WTC11 (cell line): ENCODE data around the gene PAEP. TPM values are rescaled to one million over a fixed set of nuclear protein-coding genes. Genes with fewer than 3 reads are reported as not detected.

Experiments
- ATAC-seq: fragments of 200-7000 bp; cut with Tn5 transposase; 2 replicates; pipeline ENCODE4 v1.10.0; 2021; ENCODE audit warnings: mild to moderate bottlenecking, moderate library complexity
- CTCF ChIA-PET: fragments of 300-600 bp; sonication (Branson Sonifier 250); formaldehyde crosslinking; loops from one replicate; lab custom pipeline; 2021; ENCODE audit warnings: antibody characterized with exemption; lab: Charles Lee
- POLR2A ChIA-PET: fragments of 350-600 bp; sonication (Branson Sonifier 250); formaldehyde crosslinking; loops from one replicate; lab custom pipeline; 2021; ENCODE audit warnings: antibody characterized with exemption; lab: Charles Lee
- DNase-seq: peaks from one replicate; pipeline ENCODE4 v3.0.0; 2021; ENCODE audit warnings: low spot score
- H3K27ac Mint-ChIP-seq: 2 replicates; pipeline ENCODE4 v1.8.0; 2021; ENCODE audit warnings: mixed read lengths
- H3K27me3 Mint-ChIP-seq: 2 replicates; pipeline ENCODE4 v1.8.0; 2021; ENCODE audit warnings: low read depth, mild to moderate bottlenecking, moderate library complexity, mixed read lengths
- H3K36me3 Mint-ChIP-seq: 2 replicates; pipeline ENCODE4 v1.8.0; 2021; ENCODE audit warnings: mixed read lengths
- H3K4me1 Mint-ChIP-seq: 2 replicates; pipeline ENCODE4 v1.8.0; 2022; ENCODE audit warnings: mixed read lengths
- H3K4me3 Mint-ChIP-seq: 2 replicates; pipeline ENCODE4 v1.8.0; 2021; ENCODE audit warnings: mild to moderate bottlenecking, moderate library complexity, mixed read lengths
- H3K9me3 Mint-ChIP-seq: 2 replicates; pipeline ENCODE4 v1.8.0; 2021; ENCODE audit warnings: mixed read lengths
- ATF1 ChIP-seq: sonication (generic); formaldehyde crosslinking; IDR thresholded peaks from 2 replicates; pipeline ENCODE4 v1.8.1; 2023; ENCODE audit warnings: mild to moderate bottlenecking, moderate library complexity, missing genetic modification reagents
- CREB1 ChIP-seq: sonication (generic); formaldehyde crosslinking; IDR thresholded peaks from 2 replicates; pipeline ENCODE4 v1.8.0; 2023; ENCODE audit warnings: mild to moderate bottlenecking, missing genetic modification reagents
- FOXJ3 ChIP-seq: sonication (generic); formaldehyde crosslinking; IDR thresholded peaks from 2 replicates; pipeline ENCODE4 v1.9.0; 2021; ENCODE audit warnings: missing genetic modification reagents, mild to moderate bottlenecking, borderline replicate concordance
- KAT7 ChIP-seq: sonication (generic); formaldehyde crosslinking; IDR thresholded peaks from 2 replicates; pipeline ENCODE4 v1.8.1; 2023; ENCODE audit warnings: missing genetic modification reagents, mild to moderate bottlenecking, borderline replicate concordance
- SMAD4 ChIP-seq: sonication (generic); formaldehyde crosslinking; IDR thresholded peaks from 2 replicates; pipeline ENCODE4 v1.8.0; 2022; ENCODE audit warnings: mild to moderate bottlenecking, missing genetic modification reagents
- ZNF138 ChIP-seq: sonication (generic); formaldehyde crosslinking; conservative IDR thresholded peaks from 2 replicates; pipeline ENCODE4 v1.8.1; 2022; ENCODE audit warnings: mild to moderate bottlenecking, moderate library complexity, missing genetic modification reagents
- total RNA-seq: library from RNA; stranded (reverse); gene quantifications from 3 replicates; pipeline ENCODE4 v1.2.3, GENCODE V29; 2021
- TF ChIP-seq, protein P1 (sequence below): sonication (generic); formaldehyde crosslinking; IDR thresholded peaks from 2 replicates; pipeline ENCODE4 v1.8.1; 2022; ENCODE audit warnings: low read depth, mild to moderate bottlenecking, moderate library complexity, missing genetic modification reagents, borderline replicate concordance
- TF ChIP-seq, protein P2 (sequence below): sonication (generic); formaldehyde crosslinking; IDR thresholded peaks from 2 replicates; pipeline ENCODE4 v1.8.1; 2023; ENCODE audit warnings: mild to moderate bottlenecking, missing genetic modification reagents
- TF ChIP-seq, protein P3 (sequence below): sonication (generic); formaldehyde crosslinking; IDR thresholded peaks from 2 replicates; pipeline ENCODE4 v1.8.1; 2023; ENCODE audit warnings: mild to moderate bottlenecking, missing genetic modification reagents, borderline replicate concordance
- TF ChIP-seq, protein P4 (sequence below): sonication (generic); formaldehyde crosslinking; IDR thresholded peaks from 2 replicates; pipeline ENCODE4 v1.8.0; 2022; ENCODE audit warnings: mild to moderate bottlenecking, missing genetic modification reagents
- TF ChIP-seq, protein P5 (sequence below): fragments of 200-600 bp; IDR thresholded peaks from 2 replicates; pipeline ENCODE4 v1.8.0; 2022; ENCODE audit warnings: antibody characterized with exemption
- TF ChIP-seq, protein P6 (sequence below): sonication (generic); formaldehyde crosslinking; IDR thresholded peaks from 2 replicates; pipeline ENCODE4 v1.8.1; 2023; ENCODE audit warnings: mild to moderate bottlenecking, missing genetic modification reagents
- TF ChIP-seq, protein P7 (sequence below): sonication (generic); formaldehyde crosslinking; IDR thresholded peaks from 2 replicates; pipeline ENCODE4 v1.8.1; 2022; ENCODE audit warnings: missing genetic modification reagents, borderline replicate concordance
- TF ChIP-seq, protein P8 (sequence below): sonication (generic); formaldehyde crosslinking; IDR thresholded peaks from 2 replicates; pipeline ENCODE4 v1.8.1; 2022; ENCODE audit warnings: low read depth, missing genetic modification reagents, borderline replicate concordance
- TF ChIP-seq, protein P9 (sequence below): sonication (generic); formaldehyde crosslinking; IDR thresholded peaks from 2 replicates; pipeline ENCODE4 v1.8.1; 2023; ENCODE audit warnings: mild to moderate bottlenecking, missing genetic modification reagents, moderate library complexity

The PAEP gene
- total RNA-seq, 1 experiment from 2014 or later, result not detected

DNA sequence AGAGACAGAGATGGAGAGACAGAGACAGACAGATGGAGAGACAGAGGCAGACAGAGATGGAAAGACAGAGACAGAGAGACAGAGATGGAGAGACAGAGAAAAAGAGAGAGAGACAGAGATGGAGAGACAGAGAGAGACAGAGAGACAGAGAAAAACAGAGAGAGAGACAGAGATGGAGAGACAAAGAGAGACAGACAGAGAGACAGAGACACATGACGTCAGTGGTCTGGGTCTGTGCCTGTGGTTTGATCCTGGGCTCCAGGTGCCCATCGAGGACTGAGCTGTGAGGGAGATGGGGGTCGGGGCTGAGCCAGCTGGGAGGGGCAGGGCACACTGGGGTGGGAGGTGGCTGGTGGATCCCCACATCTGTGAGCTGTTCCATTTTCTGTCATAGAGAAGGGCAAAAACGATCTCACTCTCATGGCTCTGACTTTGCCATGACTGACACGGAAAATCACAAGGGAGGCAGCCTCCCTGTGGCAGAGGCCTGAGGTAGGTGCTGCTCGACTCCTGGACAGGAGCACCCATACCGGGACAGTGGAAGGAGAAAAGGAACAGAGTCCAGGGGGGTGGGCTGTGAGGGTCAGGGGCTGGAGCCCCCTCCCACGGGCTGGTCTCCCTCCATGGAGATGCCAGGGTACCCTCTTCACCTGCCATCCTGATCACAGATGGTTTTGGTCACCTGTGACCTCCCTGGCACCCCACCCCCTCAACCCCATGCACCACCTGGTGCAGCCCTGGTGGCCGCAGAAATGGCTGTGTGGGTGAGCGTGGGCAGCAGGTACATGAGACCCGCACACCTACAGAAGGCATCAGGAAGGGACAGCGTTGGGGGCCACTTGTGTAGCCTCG lies 49.0 kb downstream of the PAEP start:
- H3K4me1 Mint-ChIP-seq, result 0 out of 2 replicates have a peak, but pooled peaks cover 3% of the 10 kb centered on the region
- TF ChIP-seq, protein P1, sequence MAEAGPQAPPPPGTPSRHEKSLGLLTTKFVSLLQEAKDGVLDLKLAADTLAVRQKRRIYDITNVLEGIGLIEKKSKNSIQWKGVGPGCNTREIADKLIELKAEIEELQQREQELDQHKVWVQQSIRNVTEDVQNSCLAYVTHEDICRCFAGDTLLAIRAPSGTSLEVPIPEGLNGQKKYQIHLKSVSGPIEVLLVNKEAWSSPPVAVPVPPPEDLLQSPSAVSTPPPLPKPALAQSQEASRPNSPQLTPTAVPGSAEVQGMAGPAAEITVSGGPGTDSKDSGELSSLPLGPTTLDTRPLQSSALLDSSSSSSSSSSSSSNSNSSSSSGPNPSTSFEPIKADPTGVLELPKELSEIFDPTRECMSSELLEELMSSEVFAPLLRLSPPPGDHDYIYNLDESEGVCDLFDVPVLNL (CRISPR knock-in tag), result no peak
- TF ChIP-seq, protein P2, sequence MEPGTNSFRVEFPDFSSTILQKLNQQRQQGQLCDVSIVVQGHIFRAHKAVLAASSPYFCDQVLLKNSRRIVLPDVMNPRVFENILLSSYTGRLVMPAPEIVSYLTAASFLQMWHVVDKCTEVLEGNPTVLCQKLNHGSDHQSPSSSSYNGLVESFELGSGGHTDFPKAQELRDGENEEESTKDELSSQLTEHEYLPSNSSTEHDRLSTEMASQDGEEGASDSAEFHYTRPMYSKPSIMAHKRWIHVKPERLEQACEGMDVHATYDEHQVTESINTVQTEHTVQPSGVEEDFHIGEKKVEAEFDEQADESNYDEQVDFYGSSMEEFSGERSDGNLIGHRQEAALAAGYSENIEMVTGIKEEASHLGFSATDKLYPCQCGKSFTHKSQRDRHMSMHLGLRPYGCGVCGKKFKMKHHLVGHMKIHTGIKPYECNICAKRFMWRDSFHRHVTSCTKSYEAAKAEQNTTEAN (CRISPR knock-in tag), result no peak
- TF ChIP-seq, protein P3, sequence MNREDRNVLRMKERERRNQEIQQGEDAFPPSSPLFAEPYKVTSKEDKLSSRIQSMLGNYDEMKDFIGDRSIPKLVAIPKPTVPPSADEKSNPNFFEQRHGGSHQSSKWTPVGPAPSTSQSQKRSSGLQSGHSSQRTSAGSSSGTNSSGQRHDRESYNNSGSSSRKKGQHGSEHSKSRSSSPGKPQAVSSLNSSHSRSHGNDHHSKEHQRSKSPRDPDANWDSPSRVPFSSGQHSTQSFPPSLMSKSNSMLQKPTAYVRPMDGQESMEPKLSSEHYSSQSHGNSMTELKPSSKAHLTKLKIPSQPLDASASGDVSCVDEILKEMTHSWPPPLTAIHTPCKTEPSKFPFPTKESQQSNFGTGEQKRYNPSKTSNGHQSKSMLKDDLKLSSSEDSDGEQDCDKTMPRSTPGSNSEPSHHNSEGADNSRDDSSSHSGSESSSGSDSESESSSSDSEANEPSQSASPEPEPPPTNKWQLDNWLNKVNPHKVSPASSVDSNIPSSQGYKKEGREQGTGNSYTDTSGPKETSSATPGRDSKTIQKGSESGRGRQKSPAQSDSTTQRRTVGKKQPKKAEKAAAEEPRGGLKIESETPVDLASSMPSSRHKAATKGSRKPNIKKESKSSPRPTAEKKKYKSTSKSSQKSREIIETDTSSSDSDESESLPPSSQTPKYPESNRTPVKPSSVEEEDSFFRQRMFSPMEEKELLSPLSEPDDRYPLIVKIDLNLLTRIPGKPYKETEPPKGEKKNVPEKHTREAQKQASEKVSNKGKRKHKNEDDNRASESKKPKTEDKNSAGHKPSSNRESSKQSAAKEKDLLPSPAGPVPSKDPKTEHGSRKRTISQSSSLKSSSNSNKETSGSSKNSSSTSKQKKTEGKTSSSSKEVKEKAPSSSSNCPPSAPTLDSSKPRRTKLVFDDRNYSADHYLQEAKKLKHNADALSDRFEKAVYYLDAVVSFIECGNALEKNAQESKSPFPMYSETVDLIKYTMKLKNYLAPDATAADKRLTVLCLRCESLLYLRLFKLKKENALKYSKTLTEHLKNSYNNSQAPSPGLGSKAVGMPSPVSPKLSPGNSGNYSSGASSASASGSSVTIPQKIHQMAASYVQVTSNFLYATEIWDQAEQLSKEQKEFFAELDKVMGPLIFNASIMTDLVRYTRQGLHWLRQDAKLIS, result no peak
- TF ChIP-seq, protein P4, sequence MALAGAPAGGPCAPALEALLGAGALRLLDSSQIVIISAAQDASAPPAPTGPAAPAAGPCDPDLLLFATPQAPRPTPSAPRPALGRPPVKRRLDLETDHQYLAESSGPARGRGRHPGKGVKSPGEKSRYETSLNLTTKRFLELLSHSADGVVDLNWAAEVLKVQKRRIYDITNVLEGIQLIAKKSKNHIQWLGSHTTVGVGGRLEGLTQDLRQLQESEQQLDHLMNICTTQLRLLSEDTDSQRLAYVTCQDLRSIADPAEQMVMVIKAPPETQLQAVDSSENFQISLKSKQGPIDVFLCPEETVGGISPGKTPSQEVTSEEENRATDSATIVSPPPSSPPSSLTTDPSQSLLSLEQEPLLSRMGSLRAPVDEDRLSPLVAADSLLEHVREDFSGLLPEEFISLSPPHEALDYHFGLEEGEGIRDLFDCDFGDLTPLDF (CRISPR knock-in tag), result no peak
- TF ChIP-seq, protein P5, sequence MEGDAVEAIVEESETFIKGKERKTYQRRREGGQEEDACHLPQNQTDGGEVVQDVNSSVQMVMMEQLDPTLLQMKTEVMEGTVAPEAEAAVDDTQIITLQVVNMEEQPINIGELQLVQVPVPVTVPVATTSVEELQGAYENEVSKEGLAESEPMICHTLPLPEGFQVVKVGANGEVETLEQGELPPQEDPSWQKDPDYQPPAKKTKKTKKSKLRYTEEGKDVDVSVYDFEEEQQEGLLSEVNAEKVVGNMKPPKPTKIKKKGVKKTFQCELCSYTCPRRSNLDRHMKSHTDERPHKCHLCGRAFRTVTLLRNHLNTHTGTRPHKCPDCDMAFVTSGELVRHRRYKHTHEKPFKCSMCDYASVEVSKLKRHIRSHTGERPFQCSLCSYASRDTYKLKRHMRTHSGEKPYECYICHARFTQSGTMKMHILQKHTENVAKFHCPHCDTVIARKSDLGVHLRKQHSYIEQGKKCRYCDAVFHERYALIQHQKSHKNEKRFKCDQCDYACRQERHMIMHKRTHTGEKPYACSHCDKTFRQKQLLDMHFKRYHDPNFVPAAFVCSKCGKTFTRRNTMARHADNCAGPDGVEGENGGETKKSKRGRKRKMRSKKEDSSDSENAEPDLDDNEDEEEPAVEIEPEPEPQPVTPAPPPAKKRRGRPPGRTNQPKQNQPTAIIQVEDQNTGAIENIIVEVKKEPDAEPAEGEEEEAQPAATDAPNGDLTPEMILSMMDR, result no peak
- TF ChIP-seq, protein P6, sequence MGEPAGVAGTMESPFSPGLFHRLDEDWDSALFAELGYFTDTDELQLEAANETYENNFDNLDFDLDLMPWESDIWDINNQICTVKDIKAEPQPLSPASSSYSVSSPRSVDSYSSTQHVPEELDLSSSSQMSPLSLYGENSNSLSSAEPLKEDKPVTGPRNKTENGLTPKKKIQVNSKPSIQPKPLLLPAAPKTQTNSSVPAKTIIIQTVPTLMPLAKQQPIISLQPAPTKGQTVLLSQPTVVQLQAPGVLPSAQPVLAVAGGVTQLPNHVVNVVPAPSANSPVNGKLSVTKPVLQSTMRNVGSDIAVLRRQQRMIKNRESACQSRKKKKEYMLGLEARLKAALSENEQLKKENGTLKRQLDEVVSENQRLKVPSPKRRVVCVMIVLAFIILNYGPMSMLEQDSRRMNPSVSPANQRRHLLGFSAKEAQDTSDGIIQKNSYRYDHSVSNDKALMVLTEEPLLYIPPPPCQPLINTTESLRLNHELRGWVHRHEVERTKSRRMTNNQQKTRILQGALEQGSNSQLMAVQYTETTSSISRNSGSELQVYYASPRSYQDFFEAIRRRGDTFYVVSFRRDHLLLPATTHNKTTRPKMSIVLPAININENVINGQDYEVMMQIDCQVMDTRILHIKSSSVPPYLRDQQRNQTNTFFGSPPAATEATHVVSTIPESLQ (CRISPR knock-in tag), result no peak
- no peak for DNase-seq
- CTCF ChIA-PET, result no interaction called here
- no peak overlapping the region for H3K27ac Mint-ChIP-seq
- peaks cover 10% of the 10 kb centered on the region for H3K36me3 Mint-ChIP-seq
- H3K27me3 Mint-ChIP-seq, result no peaks in the 10 kb centered on the region; the same call in 1 of the 2 replicates
- peaks cover 25% of the 10 kb centered on the region for H3K9me3 Mint-ChIP-seq
- no peak for ATAC-seq
- POLR2A ChIA-PET, result no interaction called here
- H3K4me3 Mint-ChIP-seq, result no peak overlapping the region

DNA sequence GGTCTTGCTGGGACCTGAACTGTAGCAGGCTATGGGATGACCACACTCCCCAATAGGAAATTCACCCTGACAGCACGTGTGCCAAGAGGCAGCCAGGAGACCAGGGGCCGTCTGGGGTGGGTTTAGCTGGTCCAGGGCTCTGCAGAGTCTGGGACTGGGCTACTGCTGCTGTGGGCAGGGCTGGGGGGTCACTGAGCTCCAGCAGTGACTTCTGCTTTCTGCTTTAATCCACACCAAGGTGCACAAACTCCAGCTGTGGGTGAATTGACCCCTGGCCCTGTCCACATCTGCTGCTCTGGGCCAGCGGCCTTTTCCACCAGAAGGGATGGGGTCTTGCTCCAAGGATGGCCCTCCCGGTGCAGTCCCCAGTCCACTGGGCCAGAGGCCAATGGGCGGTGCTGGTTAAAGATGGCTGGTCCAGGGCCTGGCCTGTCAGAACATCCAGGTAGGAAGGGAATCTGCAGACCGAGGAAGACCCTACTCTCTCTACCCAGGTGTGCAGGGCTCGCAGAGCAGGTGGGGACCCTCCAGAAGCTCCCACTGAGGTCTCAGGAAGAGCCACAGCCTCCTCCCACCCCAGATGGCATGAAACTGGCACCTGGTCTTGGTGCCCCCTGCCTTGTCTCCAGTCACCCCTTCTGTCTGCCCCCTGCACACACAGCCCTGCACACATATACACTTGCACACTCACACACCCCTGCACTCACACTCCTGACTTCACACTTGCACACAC lies 49.8 kb downstream of the PAEP start:
- Mint-ChIP-seq H3K27me3 (no peaks in the 10 kb centered on the region; the same call in 1 of the 2 replicates), H3K4me3 (no peak overlapping the region), H3K27ac (no peak overlapping the region), H3K4me1 (0 out of 2 replicates have a peak, but pooled peaks cover 3% of the 10 kb centered on the region), H3K9me3 (peaks cover 25% of the 10 kb centered on the region), H3K36me3 (peaks cover 10% of the 10 kb centered on the region)
- ATAC-seq, result no peak
- CTCF ChIA-PET, result no interaction called here
- POLR2A ChIA-PET, result no interaction called here
- no peak for DNase-seq
- no peak for TF ChIP-seq SMAD4 (CRISPR knock-in tag)
- TF ChIP-seq, protein P7, sequence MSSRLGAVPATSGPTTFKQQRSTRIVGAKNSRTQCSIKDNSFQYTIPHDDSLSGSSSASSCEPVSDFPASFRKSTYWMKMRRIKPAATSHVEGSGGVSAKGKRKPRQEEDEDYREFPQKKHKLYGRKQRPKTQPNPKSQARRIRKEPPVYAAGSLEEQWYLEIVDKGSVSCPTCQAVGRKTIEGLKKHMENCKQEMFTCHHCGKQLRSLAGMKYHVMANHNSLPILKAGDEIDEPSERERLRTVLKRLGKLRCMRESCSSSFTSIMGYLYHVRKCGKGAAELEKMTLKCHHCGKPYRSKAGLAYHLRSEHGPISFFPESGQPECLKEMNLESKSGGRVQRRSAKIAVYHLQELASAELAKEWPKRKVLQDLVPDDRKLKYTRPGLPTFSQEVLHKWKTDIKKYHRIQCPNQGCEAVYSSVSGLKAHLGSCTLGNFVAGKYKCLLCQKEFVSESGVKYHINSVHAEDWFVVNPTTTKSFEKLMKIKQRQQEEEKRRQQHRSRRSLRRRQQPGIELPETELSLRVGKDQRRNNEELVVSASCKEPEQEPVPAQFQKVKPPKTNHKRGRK (CRISPR knock-in tag), result no peak
- no peak for TF ChIP-seq KAT7 (CRISPR knock-in tag)
- no peak for TF ChIP-seq FOXJ3 (CRISPR knock-in tag)
- TF ChIP-seq ZNF138, result no peak
- TF ChIP-seq CREB1 (CRISPR knock-in tag), result no peak
- TF ChIP-seq, protein P8, sequence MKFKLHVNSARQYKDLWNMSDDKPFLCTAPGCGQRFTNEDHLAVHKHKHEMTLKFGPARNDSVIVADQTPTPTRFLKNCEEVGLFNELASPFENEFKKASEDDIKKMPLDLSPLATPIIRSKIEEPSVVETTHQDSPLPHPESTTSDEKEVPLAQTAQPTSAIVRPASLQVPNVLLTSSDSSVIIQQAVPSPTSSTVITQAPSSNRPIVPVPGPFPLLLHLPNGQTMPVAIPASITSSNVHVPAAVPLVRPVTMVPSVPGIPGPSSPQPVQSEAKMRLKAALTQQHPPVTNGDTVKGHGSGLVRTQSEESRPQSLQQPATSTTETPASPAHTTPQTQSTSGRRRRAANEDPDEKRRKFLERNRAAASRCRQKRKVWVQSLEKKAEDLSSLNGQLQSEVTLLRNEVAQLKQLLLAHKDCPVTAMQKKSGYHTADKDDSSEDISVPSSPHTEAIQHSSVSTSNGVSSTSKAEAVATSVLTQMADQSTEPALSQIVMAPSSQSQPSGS (CRISPR knock-in tag), result no peak
- no peak for TF ChIP-seq ATF1 (CRISPR knock-in tag)
- TF ChIP-seq, protein P9, sequence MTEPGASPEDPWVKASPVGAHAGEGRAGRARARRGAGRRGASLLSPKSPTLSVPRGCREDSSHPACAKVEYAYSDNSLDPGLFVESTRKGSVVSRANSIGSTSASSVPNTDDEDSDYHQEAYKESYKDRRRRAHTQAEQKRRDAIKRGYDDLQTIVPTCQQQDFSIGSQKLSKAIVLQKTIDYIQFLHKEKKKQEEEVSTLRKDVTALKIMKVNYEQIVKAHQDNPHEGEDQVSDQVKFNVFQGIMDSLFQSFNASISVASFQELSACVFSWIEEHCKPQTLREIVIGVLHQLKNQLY (CRISPR knock-in tag), result no peak
